BLaER1 treated with 17β-estradiol and CSF1 and Interleukin-3, amounts not matched to agents 10 nM and 100 nM (cell line): ENCODE results near the gene NDUFA12.
A peak's percentile ranks its signal among the peaks of the same experiment; 100 is the strongest.

Experiments
- H3K27ac ChIP-seq, 11 experiments: shearing (Covaris generic); formaldehyde crosslinking; 2 replicates each; pipeline ENCODE4 v1.8.1; 2022
- H3K27me3 ChIP-seq, 11 experiments: shearing (Covaris generic); formaldehyde crosslinking; 2 replicates each; pipeline ENCODE4 v1.8.1; 2022
- H3K36me3 ChIP-seq, 11 experiments: shearing (Covaris generic); formaldehyde crosslinking; 2 replicates each; pipeline ENCODE4 v1.8.1; 2022
- H3K4me1 ChIP-seq, 10 experiments: shearing (Covaris generic); formaldehyde crosslinking; 2 replicates each; pipeline ENCODE4 v1.8.1; 2022
- H3K4me2 ChIP-seq, 11 experiments: shearing (Covaris generic); formaldehyde crosslinking; 2 replicates each; pipeline ENCODE4 v1.8.1; 2022
- H3K4me3 ChIP-seq, 10 experiments: shearing (Covaris generic); formaldehyde crosslinking; 2 replicates each; pipeline ENCODE4 v1.8.1; 2022
- H3K9ac ChIP-seq, 11 experiments: shearing (Covaris generic); formaldehyde crosslinking; 2 replicates each; pipeline ENCODE4 v1.8.1; 2022
- H3K9me3 ChIP-seq, 11 experiments: shearing (Covaris generic); formaldehyde crosslinking; replicated peaks in 1 of 11; 2 replicates each; pipeline ENCODE4 v1.8.1; 2022
- H4K20me1 ChIP-seq, 11 experiments: shearing (Covaris generic); formaldehyde crosslinking; 2 replicates each; pipeline ENCODE4 v1.8.1; 2022
- Cebpa-rat ChIP-seq, 11 experiments: shearing (Covaris generic); IDR thresholded peaks; 2 replicates each; pipeline ENCODE4 v1.8.1; 2022

The NDUFA12 gene

DNA sequence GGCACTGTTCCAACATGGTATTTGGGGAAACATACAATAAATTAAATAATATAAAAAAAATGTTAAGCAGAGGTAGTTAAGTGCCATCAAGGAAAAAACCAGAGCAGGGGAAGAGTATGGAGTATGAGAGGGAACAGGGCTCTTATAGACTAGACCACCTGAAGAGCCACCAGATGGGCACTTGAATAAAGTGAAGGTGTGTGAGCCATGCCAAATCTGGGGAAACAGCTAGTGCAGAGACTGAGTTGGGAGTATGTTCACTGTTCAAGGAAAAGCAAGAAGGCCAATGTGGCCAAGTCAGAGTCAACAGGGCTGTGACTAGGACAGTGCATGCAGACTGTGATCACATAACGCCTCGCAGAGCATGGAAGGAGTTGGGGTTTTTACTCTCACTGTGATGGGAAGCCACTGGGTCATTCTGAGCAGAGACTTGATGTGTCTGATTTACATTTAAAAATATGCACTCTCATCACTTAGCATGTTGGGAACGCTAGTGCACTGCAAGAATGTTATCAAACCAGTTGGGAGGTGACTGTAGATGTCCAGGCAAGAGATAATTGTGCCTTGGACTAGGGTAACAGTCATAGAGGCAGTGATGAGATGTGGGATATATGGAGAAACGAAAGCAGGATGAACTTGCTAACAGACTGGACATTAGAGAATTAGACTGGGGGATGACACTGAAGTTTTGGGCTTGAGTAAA, 25.6 kb downstream of the NDUFA12 start:
- Histone ChIP-seq H3K27ac (no peak overlapping the region), H3K36me3 (peaks cover 9 to 42% (median 15%) of the 10 kb centered on the region in 11 experiments; a peak in 18 of 22 replicates), H3K4me1 (peaks cover 0 to 14% (median 11%) of the 10 kb centered on the region in 10 experiments; a peak in 15 of 20 replicates), H3K9me3 (no peaks in the 10 kb centered on the region), H3K4me3 (no peak overlapping the region), H3K9ac (no peak overlapping the region), H3K27me3 (no peaks in the 10 kb centered on the region), H3K4me2 (no peak overlapping the region), H4K20me1 (peaks cover 0 to 22% (median 6%) of the 10 kb centered on the region in 11 experiments; a peak in 7 of 22 replicates)
- no peak for TF ChIP-seq Cebpa-rat (IDR thresholded peaks at IDR 0.05)

DNA sequence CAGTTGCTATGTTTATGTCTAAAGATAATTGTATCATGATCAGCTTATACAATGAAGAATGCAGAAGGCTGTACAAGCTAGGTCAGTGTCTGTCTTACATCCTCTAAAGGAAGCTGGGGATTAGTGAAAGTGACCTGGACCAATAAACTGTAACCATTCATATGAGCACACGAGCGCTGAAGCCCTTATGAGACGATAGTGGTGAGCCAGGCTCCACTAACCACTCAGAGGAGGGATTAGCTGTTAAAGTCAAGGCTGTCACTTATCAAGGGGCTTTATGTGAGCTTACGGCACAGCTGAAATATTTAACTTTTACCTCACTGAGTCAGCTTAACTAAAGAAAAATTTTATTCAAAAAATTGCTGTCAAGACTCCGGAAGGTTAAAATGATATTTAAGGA, 30.3 kb downstream of the NDUFA12 start:
- H3K9ac ChIP-seq: no peak overlapping the region
- peaks cover 0 to 5% (median 0%) of the 10 kb centered on the region in 11 experiments; a peak in 2 of 22 replicates for H4K20me1 ChIP-seq
- H3K4me2 ChIP-seq: no peak overlapping the region
- no peak overlapping the region for H3K4me3 ChIP-seq
- peaks cover 33 to 57% (median 44%) of the 10 kb centered on the region in 11 experiments for H3K36me3 ChIP-seq
- TF ChIP-seq Cebpa-rat (IDR thresholded peaks at IDR 0.05): no peak
- no peak overlapping the region for H3K27ac ChIP-seq
- peaks cover 0 to 10% (median 7%) of the 10 kb centered on the region in 10 experiments; a peak in 10 of 20 replicates for H3K4me1 ChIP-seq
- no peaks in the 10 kb centered on the region for H3K9me3 ChIP-seq
- no peaks in the 10 kb centered on the region for H3K27me3 ChIP-seq

DNA sequence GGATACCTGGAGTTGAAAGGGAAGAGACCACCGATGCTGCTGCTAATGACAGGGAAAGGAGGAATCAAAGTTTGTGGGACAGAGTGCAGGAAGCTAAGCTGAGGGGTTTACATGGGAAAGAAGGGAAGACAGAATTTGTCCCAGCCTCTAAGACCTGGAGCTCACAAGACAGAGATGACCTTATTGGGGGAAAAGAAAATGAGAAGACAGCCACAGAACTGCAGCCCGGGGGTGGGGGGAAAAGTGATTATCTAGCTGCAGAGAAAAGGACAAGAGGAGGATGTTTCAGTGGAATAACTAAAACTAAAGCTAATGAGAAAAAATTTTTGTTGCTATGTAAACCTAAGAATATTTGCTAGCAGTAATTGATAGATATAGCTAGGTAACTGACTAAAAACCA, 30.7 kb downstream of the NDUFA12 start:
- no peak overlapping the region for H3K4me3 ChIP-seq
- peaks cover 0 to 11% (median 9%) of the 10 kb centered on the region in 10 experiments; a peak in 16 of 20 replicates for H3K4me1 ChIP-seq
- H3K9ac ChIP-seq: no peak overlapping the region
- H3K9me3 ChIP-seq: no peaks in the 10 kb centered on the region
- H3K27ac ChIP-seq: no peak overlapping the region
- TF ChIP-seq Cebpa-rat (IDR thresholded peaks at IDR 0.05): no peak
- H3K36me3 ChIP-seq: peaks cover 33 to 56% (median 43%) of the 10 kb centered on the region in 11 experiments
- H3K4me2 ChIP-seq: no peak overlapping the region
- no peaks in the 10 kb centered on the region for H3K27me3 ChIP-seq
- H4K20me1 ChIP-seq: peaks cover 0 to 2% (median 0%) of the 10 kb centered on the region in 11 experiments; a peak in 2 of 22 replicates

DNA sequence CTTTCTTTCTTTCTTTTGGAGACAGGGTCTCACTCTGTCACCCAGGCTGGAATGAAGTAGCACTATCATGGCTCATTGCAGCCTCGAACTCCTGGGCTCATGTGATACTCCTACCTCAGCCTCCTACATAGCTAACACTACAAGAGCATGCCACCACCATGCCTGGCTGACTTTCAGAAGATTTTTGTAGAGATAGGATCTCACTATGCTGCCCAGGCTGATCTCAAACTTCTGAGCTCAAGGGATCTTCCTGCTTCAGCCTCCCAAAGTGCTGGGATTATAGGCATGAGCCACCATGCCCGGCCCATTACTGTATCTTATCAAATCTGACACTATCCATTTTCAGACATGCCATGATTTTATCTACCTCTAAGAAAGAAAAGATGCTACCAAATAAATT, 31.6 kb downstream of the NDUFA12 start:
- Histone ChIP-seq H3K4me2 (no peak overlapping the region), H3K36me3 (peaks cover 33 to 56% (median 42%) of the 10 kb centered on the region in 11 experiments), H3K9me3 (no peaks in the 10 kb centered on the region), H3K27ac (no peak overlapping the region), H3K9ac (no peak overlapping the region), H3K4me1 (peaks cover 6 to 20% (median 12%) of the 10 kb centered on the region in 10 experiments; a peak in 18 of 20 replicates), H4K20me1 (no peaks in the 10 kb centered on the region), H3K4me3 (no peak overlapping the region), H3K27me3 (no peaks in the 10 kb centered on the region)
- TF ChIP-seq Cebpa-rat (IDR thresholded peaks at IDR 0.05): no peak

DNA sequence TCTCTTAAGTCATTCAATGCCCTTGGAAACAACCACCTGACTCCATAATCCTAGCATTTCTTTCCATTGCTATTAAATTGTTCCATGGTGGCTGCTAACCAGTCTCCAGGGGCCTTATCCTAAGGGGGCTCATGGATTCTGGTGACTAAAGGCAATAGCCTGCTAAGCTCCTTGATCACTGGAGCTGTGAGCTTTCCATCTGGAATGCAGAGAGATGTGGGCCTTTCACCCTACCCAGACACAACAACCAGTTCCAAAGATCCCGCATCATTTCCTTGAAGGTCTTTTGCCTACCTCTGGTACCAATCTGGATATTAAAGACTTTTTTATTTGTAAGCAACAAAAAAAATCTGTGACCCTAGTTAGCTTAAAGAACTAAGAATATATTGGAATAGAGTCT, 32.9 kb downstream of the NDUFA12 start:
- H3K9ac ChIP-seq: no peak overlapping the region
- peaks cover 8 to 26% (median 17%) of the 10 kb centered on the region in 10 experiments; a peak in 18 of 20 replicates for H3K4me1 ChIP-seq
- H3K27ac ChIP-seq: no peak overlapping the region
- TF ChIP-seq Cebpa-rat (IDR thresholded peaks at IDR 0.05): no peak
- H3K9me3 ChIP-seq: no peaks in the 10 kb centered on the region
- H3K36me3 ChIP-seq: peaks cover 29 to 50% (median 38%) of the 10 kb centered on the region in 11 experiments
- no peak overlapping the region for H3K4me3 ChIP-seq
- H3K27me3 ChIP-seq: no peaks in the 10 kb centered on the region
- H4K20me1 ChIP-seq: no peaks in the 10 kb centered on the region
- H3K4me2 ChIP-seq: no peak overlapping the region

DNA sequence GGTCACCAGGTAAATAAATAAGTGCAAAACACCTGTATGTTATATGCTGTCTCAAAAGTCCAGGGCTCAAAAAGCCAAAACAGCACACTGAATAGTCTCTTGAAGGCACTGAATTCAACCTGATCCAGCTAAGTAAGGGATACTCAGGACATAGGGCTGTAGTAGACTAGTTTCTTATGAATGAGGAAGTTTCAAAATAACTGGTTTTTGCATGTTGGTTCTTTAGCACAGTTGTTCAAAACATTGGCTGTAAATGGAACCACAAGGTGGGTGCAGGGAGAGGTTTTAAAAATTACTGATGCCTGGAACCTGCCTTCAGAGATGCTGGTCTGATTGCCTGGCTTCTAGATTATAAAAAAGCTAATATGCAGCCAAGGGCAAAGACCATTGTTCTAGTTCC, 34.1 kb downstream of the NDUFA12 start:
- H3K27ac ChIP-seq: no peak overlapping the region
- TF ChIP-seq Cebpa-rat (IDR thresholded peaks at IDR 0.05): no peak
- H3K9ac ChIP-seq: no peak overlapping the region
- no peaks in the 10 kb centered on the region for H3K27me3 ChIP-seq
- no peaks in the 10 kb centered on the region for H4K20me1 ChIP-seq
- H3K4me3 ChIP-seq: no peak overlapping the region
- H3K36me3 ChIP-seq: peaks cover 29 to 47% (median 35%) of the 10 kb centered on the region in 11 experiments
- H3K4me1 ChIP-seq: peaks cover 8 to 26% (median 17%) of the 10 kb centered on the region in 10 experiments; a peak in 18 of 20 replicates
- no peaks in the 10 kb centered on the region for H3K9me3 ChIP-seq
- peak overlapping the region in 5 of 11 experiments; percentile 2 to 31 (median 15); a peak in 3 of 22 replicates for H3K4me2 ChIP-seq

DNA sequence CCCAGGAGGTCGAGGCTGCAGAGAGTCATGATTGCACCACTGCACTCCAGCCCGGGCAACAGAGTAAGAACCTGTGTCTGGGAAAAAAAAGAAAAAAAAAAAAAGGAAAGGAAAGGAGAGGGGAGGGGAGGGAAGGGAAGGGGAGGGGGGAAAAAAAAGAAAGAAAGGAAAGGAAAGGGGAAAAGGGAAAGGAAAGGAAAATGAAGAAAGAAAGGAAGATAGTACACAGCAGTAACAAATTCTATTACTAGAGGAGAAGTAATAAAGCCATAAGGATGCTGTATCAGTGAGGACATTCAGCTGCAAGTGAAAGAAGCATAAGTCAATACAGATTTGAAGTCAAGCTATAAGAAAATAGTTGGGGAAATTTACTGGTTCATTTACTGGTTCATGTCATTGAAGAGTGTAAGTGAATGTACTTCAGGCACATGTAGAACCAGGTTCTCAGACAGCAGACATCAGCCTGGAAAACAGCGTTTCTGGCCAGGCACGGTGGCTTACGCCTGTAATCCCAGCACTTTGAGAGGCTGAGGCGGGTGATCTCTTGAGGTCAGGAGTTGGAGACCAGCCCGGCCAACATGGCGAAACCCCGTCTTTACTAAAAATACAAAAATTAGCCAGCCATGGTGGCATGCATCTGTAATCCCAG, 37.4 kb downstream of the NDUFA12 start:
- Histone ChIP-seq H3K4me3 (no peak overlapping the region), H3K4me2 (peak overlapping the region in 6 of 11 experiments; percentile 12 to 51 (median 32); a peak in 2 of 22 replicates), H3K27ac (no peak overlapping the region), H3K9ac (no peak overlapping the region), H3K27me3 (no peaks in the 10 kb centered on the region), H3K9me3 (no peaks in the 10 kb centered on the region), H4K20me1 (no peaks in the 10 kb centered on the region), H3K36me3 (peaks cover 9 to 26% (median 16%) of the 10 kb centered on the region in 11 experiments), H3K4me1 (peaks cover 8 to 26% (median 17%) of the 10 kb centered on the region in 10 experiments; a peak in 18 of 20 replicates)
- TF ChIP-seq Cebpa-rat (IDR thresholded peaks at IDR 0.05): no peak

DNA sequence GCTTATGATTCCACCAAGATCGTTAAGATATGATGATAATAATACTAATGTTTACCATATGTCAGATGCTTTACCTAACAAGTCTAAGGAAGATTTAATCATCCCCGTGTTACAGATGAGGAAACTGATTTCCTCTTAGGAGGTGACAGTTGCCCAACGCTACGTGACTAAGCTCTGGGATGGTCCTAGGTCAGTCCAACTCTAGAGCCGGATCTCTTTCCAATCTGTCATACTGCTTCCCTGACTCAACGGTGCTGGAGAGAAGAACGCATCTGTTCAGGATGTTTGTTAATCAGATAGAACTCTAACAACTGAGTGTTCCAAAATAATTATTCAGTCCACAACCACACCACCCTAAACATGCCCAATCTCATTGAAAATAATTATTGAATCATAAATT, 39.8 kb downstream of the NDUFA12 start:
- no peak overlapping the region for H3K4me2 ChIP-seq
- 0 out of 22 replicates have a peak, but pooled peaks cover 0 to 3% (median 0%) of the 10 kb centered on the region in 11 experiments for H3K36me3 ChIP-seq
- no peaks in the 10 kb centered on the region for H3K27me3 ChIP-seq
- no peak overlapping the region for H3K9ac ChIP-seq
- no peak for TF ChIP-seq Cebpa-rat (IDR thresholded peaks at IDR 0.05)
- H3K4me1 ChIP-seq: peaks cover 0 to 20% (median 14%) of the 10 kb centered on the region in 10 experiments; a peak in 15 of 20 replicates
- H3K9me3 ChIP-seq: no peaks in the 10 kb centered on the region
- H3K27ac ChIP-seq: no peak overlapping the region
- no peak overlapping the region for H3K4me3 ChIP-seq
- no peaks in the 10 kb centered on the region for H4K20me1 ChIP-seq

DNA sequence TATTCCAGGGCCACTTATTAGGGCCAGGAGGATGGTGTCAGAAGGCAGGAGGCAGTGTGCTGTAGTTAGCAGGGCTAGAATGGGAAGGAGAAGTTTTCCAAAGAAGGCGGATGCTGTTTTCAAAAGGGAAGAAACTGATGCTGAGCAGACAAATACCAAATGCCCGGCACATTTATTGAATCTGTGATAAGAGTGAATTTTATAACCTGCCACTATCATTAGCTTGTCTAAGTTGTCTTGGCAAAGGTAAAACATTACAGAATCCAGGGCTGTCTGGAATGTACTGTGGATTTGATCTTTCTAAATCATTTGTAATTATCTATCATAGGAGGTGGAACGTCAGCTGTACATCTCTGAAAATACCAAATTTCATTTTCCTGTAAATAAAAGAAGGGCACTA, 40.8 kb downstream of the NDUFA12 start:
- no peak overlapping the region for H3K27ac ChIP-seq
- H3K4me1 ChIP-seq: peaks cover 0 to 15% (median 11%) of the 10 kb centered on the region in 10 experiments; a peak in 15 of 20 replicates
- no peak overlapping the region for H3K4me3 ChIP-seq
- no peak for TF ChIP-seq Cebpa-rat (IDR thresholded peaks at IDR 0.05)
- no peaks in the 10 kb centered on the region for H3K9me3 ChIP-seq
- H3K27me3 ChIP-seq: no peaks in the 10 kb centered on the region
- H3K4me2 ChIP-seq: no peak overlapping the region
- no peaks in the 10 kb centered on the region for H4K20me1 ChIP-seq
- no peaks in the 10 kb centered on the region for H3K36me3 ChIP-seq
- H3K9ac ChIP-seq: no peak overlapping the region
